ENCODE results near the gene LYPD1. TPM values are rescaled to one million over a fixed set of nuclear protein-coding genes. Genes with fewer than 3 reads are reported as not detected.

The LYPD1 gene
- total and polyA plus RNA-seq, 2 experiments from 2014 or later: 1.5 to 4.2 TPM

- Mint-ChIP-seq H3K36me3 (ENCODE audit: low read depth) (no peaks in the 10 kb centered on the region), H3K27me3 (ENCODE audit: insufficient read depth, low read depth, poor library complexity) (peaks cover 5% of the 10 kb centered on the region), H3K9me3 (peaks cover 3% of the 10 kb centered on the region; the same call in 1 of the 3 replicates), H3K4me3 (no peak overlapping the region), H3K27ac (no peak overlapping the region), H3K4me1 (peaks cover 22% of the 10 kb centered on the region)
- H3K36me3 ChIP-seq (ENCODE audit: insufficient read depth): no peaks in the 10 kb centered on the region
- H3K9me2 ChIP-seq (ENCODE audit: insufficient read depth): peaks cover 24% of the 10 kb centered on the region
- DNase-seq (ENCODE audit: low spot score) (no peak), ATAC-seq (no peak)
- no peak overlapping the region for H2AFZ ChIP-seq
- no peak overlapping the region for H3K4me2 ChIP-seq
- H3K79me2 ChIP-seq (replicated peaks; ENCODE audit: insufficient read depth): no peaks in the 10 kb centered on the region
- no peaks in the 10 kb centered on the region for H3K27me3 ChIP-seq (ENCODE audit: insufficient read depth)
- TF ChIP-seq JUNB (IDR thresholded peaks at IDR 0.05; ENCODE audit: unreplicated experiment): no peak
- no peak for TF ChIP-seq POLR2AphosphoS5 (IDR thresholded peaks at IDR 0.05; ENCODE audit: low read depth)
- H3K4me1 ChIP-seq (ENCODE audit: insufficient read depth): peaks cover 14% of the 10 kb centered on the region; the same call in 1 of the 2 replicates
- no peaks in the 10 kb centered on the region for H3F3A ChIP-seq (replicated peaks; ENCODE audit: low read depth)
- H3K4me3 ChIP-seq: no peak overlapping the region
- no peaks in the 10 kb centered on the region for H4K20me1 ChIP-seq (replicated peaks; ENCODE audit: insufficient read depth)
- no peak overlapping the region for H3K27ac ChIP-seq (ENCODE audit: low read depth)
Measured at GRCh38 chr2:132636346-132636745, 33.7 kb downstream of the LYPD1 start.

- no peak for DNase-seq (ENCODE audit: low spot score)
- Histone ChIP-seq H3K4me2 (no peak overlapping the region), H3K36me3 (ENCODE audit: insufficient read depth) (no peaks in the 10 kb centered on the region), H3K9me2 (ENCODE audit: insufficient read depth) (peaks cover 34% of the 10 kb centered on the region), H3K79me2 (replicated peaks; ENCODE audit: insufficient read depth) (no peaks in the 10 kb centered on the region), H4K20me1 (replicated peaks; ENCODE audit: insufficient read depth) (no peaks in the 10 kb centered on the region), H3K27me3 (ENCODE audit: insufficient read depth) (no peaks in the 10 kb centered on the region), H3K4me3 (no peak overlapping the region), H3K4me1 (ENCODE audit: insufficient read depth) (peaks cover 14% of the 10 kb centered on the region; the same call in 1 of the 2 replicates), H2AFZ (no peak overlapping the region), H3K27ac (ENCODE audit: low read depth) (no peak overlapping the region), H3F3A (replicated peaks; ENCODE audit: low read depth) (no peaks in the 10 kb centered on the region)
- Mint-ChIP-seq H3K36me3 (ENCODE audit: low read depth) (no peaks in the 10 kb centered on the region), H3K27ac (no peak overlapping the region), H3K4me3 (no peak overlapping the region), H3K9me3 (peaks cover 3% of the 10 kb centered on the region; the same call in 1 of the 3 replicates), H3K4me1 (peaks cover 17% of the 10 kb centered on the region), H3K27me3 (ENCODE audit: insufficient read depth, low read depth, poor library complexity) (peaks cover 5% of the 10 kb centered on the region)
- TF ChIP-seq EZH2phosphoT487 (IDR thresholded peaks at IDR 0.05; ENCODE audit: unreplicated experiment): no peak
- no peak for TF ChIP-seq CTCF (conservative IDR thresholded peaks at IDR 0.05; ENCODE audit: low read depth in 2 of 2)
- no peak for TF ChIP-seq ZNF462 (CRISPR knock-in tag; IDR thresholded peaks at IDR 0.05)
- no peak for TF ChIP-seq EZH2 (IDR thresholded peaks at IDR 0.05; ENCODE audit: low read depth, unreplicated experiment)
- TF ChIP-seq JUNB (IDR thresholded peaks at IDR 0.05; ENCODE audit: unreplicated experiment): no peak
- TF ChIP-seq ZNF331 (CRISPR knock-in tag; IDR thresholded peaks at IDR 0.05; ENCODE audit: low read depth): no peak
- no peak for TF ChIP-seq CREB1 (CRISPR knock-in tag; IDR thresholded peaks at IDR 0.05; ENCODE audit: low read depth)
- ATAC-seq: no peak
Measured at GRCh38 chr2:132633635-132634034, 36.4 kb downstream of the LYPD1 start.
